HEK293T (cell line): Measurements from ENCODE around the gene CST1.

Source experiments
- SUZ12 ChIP-seq: fragments of 450-650 bp; IDR thresholded peaks from 2 replicates; pipeline ENCODE4 v1.6.1; 2016; ENCODE audit warnings: mild to moderate bottlenecking
- TARDBP ChIP-seq: fragments of 450-650 bp; IDR thresholded peaks from 2 replicates; pipeline ENCODE4 v1.6.1; 2016

- TF ChIP-seq TARDBP (no peak), SUZ12 (no peak)
These were observed 22.4 kb upstream of the CST1 start for GRCh38 chr20:23773127-23773526.
